ENCODE measurements around the gene RNF130.

RNF130 gene

GRCh38 chr5:179915406-179915935 lies 156.1 kb downstream of the RNF130 start:
- no peak for TF ChIP-seq CTCF (conservative IDR thresholded peaks at IDR 0.05; ENCODE audit: control insufficient read depth, insufficient read depth, low read depth, low read length)
- DNase-seq (ENCODE audit: low read depth) = no peak
- no peak overlapping the region for H3K4me3 ChIP-seq (ENCODE audit: control insufficient read depth, low read depth, low read length)

DNA sequence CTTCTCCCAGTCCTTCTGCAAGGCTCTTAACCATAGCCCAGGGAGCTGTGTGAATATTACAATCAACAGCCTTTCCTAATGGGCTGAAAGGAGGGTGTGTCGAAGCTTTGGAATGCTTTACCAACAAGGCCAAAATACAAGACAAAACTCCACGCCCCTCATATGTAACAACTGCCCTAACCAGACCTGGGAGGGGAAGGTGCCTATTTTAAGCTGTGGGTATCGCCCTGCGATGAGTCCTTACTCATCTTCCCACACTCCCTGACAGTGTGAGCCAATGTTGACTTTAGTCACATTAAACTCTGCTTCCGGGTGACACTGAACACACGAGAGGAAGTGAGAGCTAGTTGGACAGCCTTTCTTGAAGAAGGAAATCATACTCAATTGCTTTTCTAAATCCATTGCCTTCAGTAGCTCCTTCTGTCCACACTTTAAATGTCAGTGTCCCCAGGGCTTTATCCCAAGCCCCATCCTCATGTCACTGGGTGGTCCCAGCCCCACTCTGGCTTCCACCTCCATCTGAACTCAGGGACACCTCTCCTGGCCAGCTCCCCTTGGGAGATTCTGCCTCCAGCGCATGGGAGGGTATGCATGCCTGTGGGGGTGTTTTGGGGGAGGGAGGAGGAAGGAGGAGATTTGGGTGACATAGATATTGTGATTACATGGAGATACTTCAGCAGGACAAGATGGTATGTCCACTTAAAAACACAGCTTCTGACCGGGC lies 157.4 kb downstream of the RNF130 start:
- TF ChIP-seq CTCF (conservative IDR thresholded peaks at IDR 0.05; ENCODE audit: control insufficient read depth, insufficient read depth, low read depth, low read length) = no peak
- DNase-seq (ENCODE audit: low read depth) = peak; percentile 59
- no peak overlapping the region for H3K4me3 ChIP-seq (ENCODE audit: control insufficient read depth, low read depth, low read length)

DNA sequence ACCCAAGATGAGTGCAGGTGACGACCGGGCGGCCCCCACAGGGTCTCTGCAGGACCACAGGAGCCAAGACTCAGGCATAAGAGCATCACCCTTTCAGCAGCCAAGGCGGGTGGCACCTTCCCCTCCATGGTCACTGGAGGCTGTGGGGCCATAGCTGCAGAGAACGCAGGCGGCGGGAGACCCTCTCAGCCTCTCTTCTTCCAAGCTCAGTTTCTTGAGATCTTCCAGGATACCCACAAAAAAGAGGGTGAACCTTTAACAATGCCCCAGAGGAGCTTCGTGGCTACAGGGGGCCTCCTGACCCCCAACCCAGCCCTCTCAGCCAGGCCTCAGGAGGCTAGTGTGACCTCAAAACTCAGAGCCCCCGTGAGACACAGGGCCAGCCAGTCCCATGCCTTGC lies 158.1 kb downstream of the RNF130 start:
- no peak overlapping the region for H3K4me3 ChIP-seq (ENCODE audit: control insufficient read depth, low read depth, low read length)
- DNase-seq (ENCODE audit: low read depth) = no peak
- no peak for TF ChIP-seq CTCF (conservative IDR thresholded peaks at IDR 0.05; ENCODE audit: control insufficient read depth, insufficient read depth, low read depth, low read length)

- H3K4me3 ChIP-seq (ENCODE audit: control insufficient read depth, low read depth, low read length) = no peak overlapping the region
- DNase-seq (ENCODE audit: low read depth) = no peak
- no peak for TF ChIP-seq CTCF (conservative IDR thresholded peaks at IDR 0.05; ENCODE audit: control insufficient read depth, insufficient read depth, low read depth, low read length)
These were observed 158.6 kb downstream of the RNF130 start for GRCh38 chr5:179912951-179913350.

- no peak for DNase-seq (ENCODE audit: low read depth)
- TF ChIP-seq CTCF (conservative IDR thresholded peaks at IDR 0.05; ENCODE audit: control insufficient read depth, insufficient read depth, low read depth, low read length) = no peak
- no peak overlapping the region for H3K4me3 ChIP-seq (ENCODE audit: control insufficient read depth, low read depth, low read length)
These were observed 159.2 kb downstream of the RNF130 start for GRCh38 chr5:179912386-179912785.

DNA sequence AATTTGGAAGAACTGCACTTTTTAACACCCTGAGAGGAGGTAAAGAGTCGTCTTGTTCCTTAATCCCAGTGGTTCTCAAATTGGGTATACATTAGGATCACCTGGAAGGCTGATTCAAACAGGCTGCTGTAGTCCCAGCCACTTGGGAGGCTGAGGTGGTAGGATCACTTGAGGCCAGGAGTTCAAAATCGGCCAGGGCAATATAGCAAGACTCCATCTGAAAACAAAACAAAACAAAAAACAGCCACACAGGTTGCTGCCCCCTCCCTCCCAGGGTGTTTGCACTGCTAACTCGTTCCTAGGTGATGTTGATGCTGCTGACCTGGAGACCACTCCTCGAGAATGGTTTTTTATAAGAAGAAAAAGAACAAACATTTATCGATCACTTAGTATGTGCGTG lies 162.3 kb downstream of the RNF130 start:
- no peak for DNase-seq (ENCODE audit: low read depth)
- H3K4me3 ChIP-seq (ENCODE audit: control insufficient read depth, low read depth, low read length) = no peak overlapping the region
- TF ChIP-seq CTCF (conservative IDR thresholded peaks at IDR 0.05; ENCODE audit: control insufficient read depth, insufficient read depth, low read depth, low read length) = no peak

All from fibroblast of mammary gland (primary cell).